CD4-positive, alpha-beta T cell treated with Interleukin-17A for 4 hours (primary cell): ENCODE measurements around the gene PCDHGA11.
"Not testable (repeated sequence)": the region's sequence is repeated elsewhere in the genome, so short reads cannot be mapped to it uniquely, and the experiment has no call there.

Source experiments
- DNase-seq: peaks from one replicate; pipeline ENCODE4 v3.0.0-alpha.2; 2020; ENCODE audit warnings: mixed read lengths

The PCDHGA11 gene

GRCh38 chr5:141420855-141421488, at the start of gene PCDHGA11:
TSS of gene PCDHGA11 (plus strand) at chr5:141421051. CDS start at chr5:141421228, 177 bp downstream.
- DNase-seq: peak; percentile 53

GRCh38 chr5:141371572-141372475, 49.0 kb upstream of the PCDHGA11 start:
- no peak for DNase-seq

GRCh38 chr5:141373673-141374317, 47.1 kb upstream of the PCDHGA11 start, which contains the start of gene PCDHGA6:
TSS of gene PCDHGA6 (plus strand) at chr5:141373891. CDS start at chr5:141374084, 193 bp downstream.
- DNase-seq: no peak

- no peak for DNase-seq
Measured at GRCh38 chr5:141374627-141375026, 46.2 kb upstream of the PCDHGA11 start.

GRCh38 chr5:141375444-141376155, 45.3 kb upstream of the PCDHGA11 start:
- DNase-seq: not testable (repeated sequence)

GRCh38 chr5:141382469-141383294, 38.2 kb upstream of the PCDHGA11 start, which contains the start of gene PCDHGA7:
TSS of gene PCDHGA7 (plus strand) at chr5:141382742. CDS start at chr5:141382900, 158 bp downstream.
- no peak for DNase-seq

- DNase-seq: no peak
Measured at GRCh38 chr5:141383345-141383744, 37.5 kb upstream of the PCDHGA11 start.

GRCh38 chr5:141384471-141385267, 36.2 kb upstream of the PCDHGA11 start:
- no peak for DNase-seq

GRCh38 chr5:141387557-141388311, 33.1 kb upstream of the PCDHGA11 start, which contains the start of gene PCDHGB4:
TSS of gene PCDHGB4 (plus strand) at chr5:141387698. CDS start at chr5:141387885, 187 bp downstream.
- peak; percentile 37 for DNase-seq

GRCh38 chr5:141388661-141389060, 32.2 kb upstream of the PCDHGA11 start:
- DNase-seq: no peak

- DNase-seq: no peak
Measured at GRCh38 chr5:141389153-141390042, 31.5 kb upstream of the PCDHGA11 start.

- no peak for DNase-seq
Measured at GRCh38 chr5:141392429-141393198, 28.2 kb upstream of the PCDHGA11 start, which contains the start of gene PCDHGA8. TSS of gene PCDHGA8 (plus strand) at chr5:141392633. CDS start at chr5:141392814, 181 bp downstream.

GRCh38 chr5:141393267-141393666, 27.6 kb upstream of the PCDHGA11 start:
- no peak for DNase-seq

GRCh38 chr5:141394401-141395187, 26.3 kb upstream of the PCDHGA11 start:
- DNase-seq: not testable (repeated sequence)

- DNase-seq: peak; percentile 44
Measured at GRCh38 chr5:141397756-141398551, 22.9 kb upstream of the PCDHGA11 start, which contains the start of gene PCDHGB5. TSS of gene PCDHGB5 (plus strand) at chr5:141397947. CDS start at chr5:141398128, 181 bp downstream.

- DNase-seq: no peak
Measured at GRCh38 chr5:141398608-141399007, 22.2 kb upstream of the PCDHGA11 start.
